NOMO-1 treated with dmso at 0.1 percent for 144 hours (cell line): Measurements from ENCODE around the gene KIFAP3.
"Not testable (repeated sequence)": the region's sequence is repeated elsewhere in the genome, so short reads cannot be mapped to it uniquely, and the experiment has no call there.

ENCODE experiments used
- DNase-seq: peaks from one replicate; lab custom pipeline; 2025; ENCODE audit not compliant: unreplicated experiment; lab: John Stamatoyannopoulos, UW

KIFAP3 gene

GRCh38 chr1:169892176-169892926 lies 182.1 kb downstream of the KIFAP3 start:
- no peak for DNase-seq

- no peak for DNase-seq
Observed at GRCh38 chr1:169891539-169891885, 183.0 kb downstream of the KIFAP3 start.

- no peak for DNase-seq
Observed at GRCh38 chr1:169890761-169891538, 183.5 kb downstream of the KIFAP3 start.

GRCh38 chr1:169889871-169890270 lies 184.6 kb downstream of the KIFAP3 start:
- DNase-seq = no peak

DNA sequence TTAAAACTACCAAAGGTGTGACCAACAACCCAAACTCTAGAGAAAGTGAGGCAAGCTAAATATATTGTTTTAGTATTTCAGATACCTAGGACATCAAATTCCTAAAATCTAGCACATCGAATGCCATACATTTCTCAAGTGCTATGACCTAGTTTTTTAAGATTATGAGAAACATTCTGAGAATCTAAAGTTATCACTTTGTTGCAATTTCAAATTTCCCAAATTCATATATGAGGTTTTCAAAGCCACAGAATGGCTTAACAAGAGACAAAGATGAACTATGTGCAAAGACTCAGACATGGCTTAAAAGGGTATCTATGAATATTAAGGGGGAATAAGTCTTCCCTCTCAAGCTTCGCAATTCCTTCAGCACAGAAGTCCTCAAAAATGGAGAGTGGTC lies 187.6 kb downstream of the KIFAP3 start:
- no peak for DNase-seq

GRCh38 chr1:169886422-169886821 lies 188.1 kb downstream of the KIFAP3 start:
- DNase-seq = no peak

- DNase-seq = no peak
Observed at GRCh38 chr1:169885207-169885606, 189.3 kb downstream of the KIFAP3 start.

DNA sequence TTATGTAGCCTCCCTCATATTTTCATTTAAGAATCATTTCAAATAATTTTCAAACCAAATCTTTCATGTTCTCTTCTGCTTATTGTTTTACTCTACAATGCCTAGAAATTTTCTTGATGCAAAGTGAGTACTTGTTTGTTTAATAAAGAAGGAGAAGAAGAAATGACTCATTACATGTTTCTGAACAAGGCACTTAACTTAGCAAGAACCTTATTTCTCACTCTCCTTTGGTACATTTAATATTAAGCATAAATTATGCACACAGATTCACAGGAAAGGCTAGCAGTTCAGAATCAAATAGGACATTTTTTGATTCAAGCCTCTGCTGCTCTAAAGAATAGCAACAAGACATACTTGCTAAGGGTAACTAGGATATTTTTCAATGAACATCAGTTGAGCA lies 189.9 kb downstream of the KIFAP3 start:
- DNase-seq = no peak

- DNase-seq = no peak
Observed at GRCh38 chr1:169882039-169882511, 192.4 kb downstream of the KIFAP3 start.

DNA sequence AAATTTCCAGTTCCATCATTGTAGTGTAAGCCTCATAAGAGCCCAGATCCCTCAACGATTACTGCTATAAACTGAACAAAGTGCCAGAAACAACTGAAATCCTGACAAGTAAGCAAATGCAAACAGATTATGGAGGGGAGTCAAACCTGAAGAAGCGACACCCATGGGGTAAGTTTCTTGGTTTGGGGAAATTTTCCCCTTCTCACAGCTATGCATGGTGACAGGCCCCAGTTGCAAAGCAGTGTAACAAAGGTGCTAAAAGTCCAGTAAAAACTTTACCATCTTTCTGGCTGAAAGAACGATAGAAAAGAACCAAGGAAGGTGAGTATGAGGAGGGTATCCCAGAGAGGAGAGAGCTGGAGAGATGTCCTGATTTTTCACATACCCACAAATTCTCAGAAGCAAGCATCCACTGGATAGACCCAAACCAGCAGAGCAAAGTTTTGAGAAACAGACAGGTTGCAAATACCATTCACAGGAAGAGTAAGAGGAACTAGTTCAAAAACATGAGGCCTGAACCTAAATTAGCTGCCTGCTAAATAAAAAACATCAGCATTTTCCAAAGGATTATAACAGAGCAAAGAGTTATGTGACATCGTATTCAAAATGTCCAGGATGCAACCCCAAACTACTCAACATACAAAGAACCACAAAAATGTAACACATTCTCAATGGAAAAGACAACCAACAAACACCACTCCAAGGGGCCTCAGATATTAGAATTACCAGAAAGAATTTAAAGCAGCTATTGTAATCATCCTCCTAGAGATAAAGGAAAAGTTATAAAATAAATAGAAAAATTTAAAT lies 195.3 kb downstream of the KIFAP3 start:
- no peak for DNase-seq

DNA sequence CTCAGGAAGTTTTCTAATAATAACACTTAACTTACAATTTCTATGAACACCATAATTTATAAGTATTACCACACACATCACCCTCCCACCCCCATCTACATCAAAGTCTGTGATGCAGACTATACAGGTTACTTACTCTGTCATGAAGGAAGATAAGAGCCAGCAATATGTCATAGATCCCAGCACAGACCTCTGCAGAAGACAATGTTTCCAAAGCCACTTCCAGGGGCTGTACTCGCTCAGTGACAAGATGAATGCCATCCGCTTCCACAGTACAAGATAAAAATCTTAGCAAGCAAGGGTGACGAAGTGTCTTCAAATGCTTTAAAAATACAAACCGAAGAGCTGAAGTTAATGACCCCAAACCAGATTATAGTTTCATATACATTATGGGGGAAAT lies 196.0 kb downstream of the KIFAP3 start:
- no peak for DNase-seq

- DNase-seq = no peak
Observed at GRCh38 chr1:169877800-169878491, 196.5 kb downstream of the KIFAP3 start.

- DNase-seq = no peak
Observed at GRCh38 chr1:169874229-169874628, 200.3 kb downstream of the KIFAP3 start.

DNA sequence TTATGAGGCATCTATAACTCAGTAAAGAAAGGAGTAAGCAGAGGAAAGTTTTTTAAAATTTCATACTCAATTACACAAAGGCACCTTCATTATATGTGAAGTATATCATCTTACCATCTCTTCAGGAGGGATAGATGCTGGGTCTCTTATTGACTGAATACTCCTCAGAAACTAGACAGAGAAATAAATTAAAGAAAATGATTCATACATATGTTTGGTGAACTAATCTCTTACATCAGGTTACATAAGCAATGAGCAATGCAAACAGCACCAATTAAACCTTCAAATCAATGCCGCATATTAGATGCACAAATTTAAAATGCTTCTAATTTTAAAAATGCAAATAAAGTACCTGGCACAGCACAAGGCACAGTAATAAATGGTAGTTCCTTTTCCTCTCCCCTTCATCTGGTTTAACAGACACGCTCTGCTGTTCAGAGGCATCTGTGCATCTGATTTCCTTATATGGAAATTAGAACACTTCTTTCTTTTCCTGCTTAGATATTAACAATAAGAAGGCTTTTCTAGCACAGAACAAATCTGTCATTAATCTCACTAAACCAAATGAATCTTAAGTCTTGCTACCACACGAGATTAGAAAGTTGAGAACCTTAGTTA lies 200.8 kb downstream of the KIFAP3 start:
- no peak for DNase-seq

DNA sequence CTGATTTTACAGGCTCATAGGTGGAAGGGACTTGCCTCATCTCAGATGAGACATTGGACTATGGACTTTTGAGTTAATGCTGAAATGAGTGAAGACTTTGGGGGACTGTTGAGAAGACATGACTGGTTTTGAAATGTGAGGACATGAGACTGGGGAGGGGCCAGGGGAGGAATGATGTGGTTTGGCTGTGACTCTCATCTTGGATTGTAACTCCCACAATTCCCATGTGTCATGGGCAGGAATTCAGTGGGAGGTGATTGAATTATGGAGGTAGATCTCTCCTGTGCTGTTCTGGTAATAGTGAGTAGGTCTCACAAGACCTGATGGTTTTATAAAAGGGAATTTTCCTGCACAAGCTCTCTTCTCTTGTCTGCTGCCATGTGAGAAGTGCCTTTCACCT lies 201.6 kb downstream of the KIFAP3 start:
- DNase-seq = no peak

DNA sequence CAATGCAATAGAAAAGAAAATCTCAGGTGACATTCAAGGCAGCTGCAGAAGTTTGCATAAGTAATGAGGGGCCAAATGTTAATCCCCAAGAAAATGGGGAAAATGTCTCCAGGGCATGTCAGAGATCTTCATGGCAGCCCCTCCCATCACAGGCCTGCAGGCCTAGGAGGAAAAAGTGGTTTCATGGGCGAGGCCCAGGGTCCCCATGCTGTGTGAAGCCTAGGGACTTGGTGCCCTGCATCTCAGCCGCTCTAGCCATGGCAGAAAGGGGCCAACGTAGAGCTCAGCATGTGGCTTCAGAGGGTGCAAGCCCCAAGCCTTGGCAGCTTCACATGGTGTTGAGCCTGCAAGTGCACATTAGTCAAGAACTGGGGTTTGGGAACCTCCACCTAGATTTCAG lies 202.5 kb downstream of the KIFAP3 start:
- DNase-seq = not testable (repeated sequence)
